Measurements from ENCODE around the gene NKAIN2.

GRCh38 chr6:124123617-124124209, 320.0 kb downstream of the NKAIN2 start:
- no peak for TF ChIP-seq CTCF (conservative IDR thresholded peaks at IDR 0.05)
- no peak for TF ChIP-seq ZFX (IDR thresholded peaks at IDR 0.05)

All from C4-2B (cell line).